GM18873 (cell line): Measurements from ENCODE around the gene LARP6.
"Not testable (repeated sequence)": the region's sequence is repeated elsewhere in the genome, so short reads cannot be mapped to it uniquely, and the experiment has no call there.

Experiments
- ATAC-seq: cut with Tn5 transposase; IDR thresholded peaks from one replicate; pipeline ENCODE4 v1.9.1; 2021; ENCODE audit warnings: mild to moderate bottlenecking, moderate library complexity, moderate number of reproducible peaks; ENCODE audit not compliant: unreplicated experiment, low FRiP score

The LARP6 gene

DNA sequence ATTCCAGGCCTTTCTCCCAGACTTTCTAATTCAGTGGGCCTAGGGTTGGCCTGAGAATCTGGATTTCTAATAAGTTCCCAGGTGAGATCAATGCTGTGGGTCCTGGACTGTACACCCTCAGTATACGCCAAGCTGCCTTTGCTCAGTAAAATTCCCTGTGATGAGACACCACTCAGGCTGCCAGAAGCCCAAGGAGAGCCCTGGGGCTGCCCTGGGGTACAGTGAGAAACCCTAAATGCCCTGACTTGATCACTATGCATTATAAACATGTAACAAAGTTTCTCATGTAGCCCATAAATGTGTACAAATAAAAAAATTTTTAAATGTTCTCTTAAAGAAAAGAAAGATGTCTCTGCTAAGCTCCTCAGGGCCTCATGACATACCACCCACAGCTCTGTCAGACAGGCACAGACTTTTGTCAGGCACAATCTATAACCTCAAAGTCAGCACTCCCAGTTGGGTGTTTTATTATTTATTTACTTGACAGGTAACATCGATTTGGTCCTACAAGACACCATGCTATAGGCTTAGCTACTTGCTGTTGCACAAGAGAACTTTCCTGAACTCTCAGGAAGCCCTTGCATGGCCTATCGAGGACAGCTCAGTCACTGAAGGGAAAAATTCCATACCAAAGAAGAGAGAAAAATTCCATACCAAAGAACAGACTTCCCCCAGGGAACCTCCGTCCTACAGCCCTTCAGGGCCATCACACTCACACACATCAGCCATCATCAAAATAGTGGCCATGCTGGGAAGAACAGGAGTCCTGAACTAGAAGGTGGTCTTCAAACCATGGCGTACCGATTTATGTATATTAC is 22.7 kb downstream of the LARP6 start:
- no peak for ATAC-seq

DNA sequence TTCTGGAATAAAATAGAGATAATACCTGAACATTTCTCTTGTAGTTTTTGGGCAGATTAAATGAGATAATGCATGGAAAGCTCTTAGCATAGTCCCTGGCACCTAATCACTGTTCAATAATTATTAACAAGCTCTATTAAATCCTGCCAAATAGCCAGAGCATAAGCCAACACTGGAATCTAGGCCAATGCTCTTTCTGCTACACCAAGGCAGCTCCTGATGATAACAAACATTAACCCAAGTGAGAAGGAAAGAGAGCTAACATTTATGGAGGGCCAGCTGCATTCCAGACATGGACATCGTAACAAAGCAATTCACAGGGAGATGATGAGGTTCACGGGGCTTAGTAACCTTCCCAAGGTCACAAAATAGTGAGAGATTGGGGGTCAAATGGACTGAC is 23.3 kb downstream of the LARP6 start:
- ATAC-seq, result no peak

DNA sequence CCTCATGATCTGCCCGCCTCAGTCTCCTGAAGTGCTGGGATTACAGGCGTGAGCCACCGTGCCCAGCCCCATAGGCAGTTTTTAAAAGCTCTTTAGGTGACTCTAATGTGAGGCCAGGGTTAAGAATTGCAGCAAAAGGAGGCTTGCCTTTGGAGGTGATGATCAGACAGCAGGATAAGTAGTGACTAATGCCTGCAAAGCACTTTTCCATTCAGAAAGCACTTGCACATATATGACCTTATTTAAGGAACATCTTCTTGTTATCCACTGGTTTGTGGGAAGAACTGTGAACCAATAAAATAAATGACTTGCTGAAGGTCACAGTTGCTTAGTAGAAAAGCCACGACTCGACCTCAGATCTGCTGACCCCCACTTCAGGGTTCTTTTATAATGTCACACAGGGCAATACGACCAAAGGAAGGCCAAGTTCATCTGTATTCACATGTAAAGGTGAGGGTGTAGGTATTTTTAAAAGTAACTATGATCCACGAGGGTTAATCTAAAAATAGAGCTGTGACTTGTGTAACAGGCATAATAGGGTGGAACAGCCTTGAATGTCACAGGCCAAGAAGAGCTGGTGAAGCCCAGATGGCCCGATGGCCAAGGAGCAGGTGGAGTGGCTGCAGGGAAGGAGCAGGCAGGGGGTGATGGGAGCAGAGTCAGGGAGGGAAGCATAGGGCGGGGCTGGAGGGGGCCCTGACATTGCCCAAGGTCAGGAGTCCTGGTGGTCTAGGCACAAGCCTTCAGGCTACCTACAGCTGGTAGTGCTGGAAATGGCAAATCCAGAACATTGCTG is 24.4 kb downstream of the LARP6 start:
- no peak for ATAC-seq

DNA sequence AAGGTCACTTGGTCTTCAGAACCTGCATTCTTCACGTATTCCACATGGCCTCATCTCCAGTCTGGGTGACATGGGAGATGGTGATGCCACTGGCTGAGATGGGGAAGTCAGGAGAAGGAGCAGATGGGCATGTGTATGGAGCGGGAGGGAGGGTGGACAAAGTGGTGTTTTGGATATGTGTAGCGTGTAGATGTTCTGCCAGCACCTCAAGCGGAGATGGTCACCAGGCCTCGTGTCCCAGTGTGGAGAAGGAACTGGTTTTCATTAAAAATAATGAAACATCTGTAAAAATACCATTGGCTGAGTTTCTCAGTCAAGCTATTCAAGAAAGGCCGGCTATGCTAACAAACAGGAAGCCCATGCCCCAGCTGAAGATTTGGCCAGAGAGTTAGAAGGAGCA is 26.2 kb downstream of the LARP6 start:
- ATAC-seq, result no peak

DNA sequence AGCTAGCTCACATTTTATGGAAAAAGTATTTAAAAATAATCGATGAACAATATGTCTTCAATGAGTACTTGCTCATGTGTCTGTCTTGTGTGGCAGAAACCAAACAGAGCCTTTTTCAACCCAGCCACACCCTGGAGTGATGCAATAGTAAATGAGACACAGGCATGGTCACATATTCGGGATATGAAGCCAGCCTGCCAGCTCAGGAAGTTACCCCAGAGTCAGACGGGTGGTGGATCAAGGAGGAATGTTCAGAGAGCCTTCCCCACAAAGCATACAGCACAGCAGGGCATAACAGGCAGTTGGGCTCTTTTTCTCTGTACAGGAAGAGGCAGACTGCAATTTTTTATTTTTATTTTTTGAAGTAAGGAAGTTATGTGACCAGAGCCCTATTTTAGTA is 27.3 kb downstream of the LARP6 start:
- ATAC-seq, result no peak

DNA sequence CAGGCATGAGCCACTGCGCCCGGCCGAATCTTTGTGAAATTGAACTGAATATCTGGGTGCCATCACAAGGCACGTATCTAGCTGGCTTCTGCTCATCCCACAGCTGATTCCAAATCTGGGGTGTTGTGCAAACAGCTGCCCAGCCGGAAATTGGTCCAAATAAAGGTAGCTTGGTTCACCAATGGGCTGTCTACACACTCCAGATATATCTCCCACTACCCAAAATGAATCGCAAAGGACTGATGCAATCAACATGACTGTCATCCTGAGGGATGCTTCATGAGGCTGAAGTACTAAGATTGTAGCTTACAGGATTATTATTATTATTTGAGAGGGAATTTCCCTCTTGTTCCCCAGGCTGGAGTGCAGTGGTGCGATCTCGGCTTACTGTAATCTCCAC is 28.1 kb downstream of the LARP6 start:
- no peak for ATAC-seq

DNA sequence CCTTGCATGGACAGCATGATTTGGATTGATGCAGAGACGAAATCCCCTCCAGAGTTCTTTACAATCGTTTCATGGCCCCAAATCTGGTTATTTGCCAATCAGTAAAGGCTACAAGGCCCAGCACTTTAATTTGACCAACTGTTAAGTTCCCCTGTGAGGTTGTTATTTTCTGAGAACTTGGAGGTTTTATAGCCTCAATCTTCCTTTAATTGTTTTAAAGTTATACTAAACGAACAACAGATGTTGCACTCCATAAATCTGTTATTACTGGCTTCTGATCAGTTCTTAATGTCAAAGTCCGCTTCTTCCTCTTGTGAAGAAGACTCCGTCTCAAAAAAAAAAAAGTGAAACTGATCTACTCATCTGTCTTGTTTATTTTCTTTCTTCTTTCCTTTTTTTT is 30.8 kb downstream of the LARP6 start:
- ATAC-seq, result no peak

DNA sequence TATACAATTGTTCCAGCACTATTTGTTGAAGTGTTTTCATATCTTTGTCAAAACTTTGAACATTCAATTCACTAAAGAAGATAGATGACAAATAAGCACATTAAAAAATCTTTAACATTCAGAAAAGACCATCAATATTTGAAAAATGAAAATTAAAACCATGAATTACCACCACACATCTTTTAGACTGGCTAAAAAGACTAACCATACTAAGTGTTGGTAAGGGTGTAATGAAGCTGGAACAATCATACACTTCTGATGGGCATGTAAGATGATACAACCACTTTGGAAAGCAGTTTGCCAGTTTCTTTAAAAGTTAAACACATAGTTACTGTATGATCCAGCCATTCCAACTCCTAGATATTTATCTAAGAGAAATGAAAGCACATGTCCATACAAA is 33.7 kb downstream of the LARP6 start:
- ATAC-seq, result no peak

DNA sequence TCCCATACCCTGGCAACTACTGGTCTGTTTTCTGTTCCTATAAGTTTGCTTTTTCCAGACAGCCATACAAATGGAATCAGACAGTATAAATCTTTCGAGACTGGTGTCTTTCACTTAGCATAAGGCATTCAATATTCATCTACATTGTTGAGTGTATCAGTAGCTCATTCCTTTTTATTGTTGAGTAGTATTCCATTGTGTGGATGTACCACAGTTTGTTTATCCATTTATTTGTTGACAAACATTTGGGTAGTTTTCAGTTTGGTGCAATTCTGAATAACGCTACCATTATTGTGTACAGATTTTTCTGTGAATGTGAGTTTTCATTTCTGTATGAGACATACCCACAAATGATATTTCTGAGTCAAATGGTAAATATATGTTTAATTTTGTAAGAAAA is 35.4 kb downstream of the LARP6 start:
- no peak for ATAC-seq

DNA sequence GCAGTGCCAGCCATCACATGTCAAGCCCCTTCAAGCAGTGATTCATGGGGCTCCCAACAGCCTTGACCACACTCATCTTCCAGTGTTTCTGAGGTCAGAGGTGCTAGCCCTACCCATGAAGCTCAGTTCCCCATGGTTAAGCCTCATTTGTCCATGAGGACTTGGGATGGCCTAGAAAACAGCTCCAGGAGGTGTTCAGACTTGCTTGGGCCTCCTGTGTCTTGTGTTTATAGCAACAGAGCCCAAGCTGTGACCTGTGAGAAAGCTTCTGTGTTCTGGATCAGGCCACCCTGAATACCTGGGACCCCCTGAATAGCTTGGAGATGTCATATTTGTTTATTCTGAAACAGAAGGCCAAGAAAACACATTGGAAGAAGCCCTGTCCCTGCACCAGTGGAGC is 36.7 kb downstream of the LARP6 start:
- ATAC-seq, result no peak

DNA sequence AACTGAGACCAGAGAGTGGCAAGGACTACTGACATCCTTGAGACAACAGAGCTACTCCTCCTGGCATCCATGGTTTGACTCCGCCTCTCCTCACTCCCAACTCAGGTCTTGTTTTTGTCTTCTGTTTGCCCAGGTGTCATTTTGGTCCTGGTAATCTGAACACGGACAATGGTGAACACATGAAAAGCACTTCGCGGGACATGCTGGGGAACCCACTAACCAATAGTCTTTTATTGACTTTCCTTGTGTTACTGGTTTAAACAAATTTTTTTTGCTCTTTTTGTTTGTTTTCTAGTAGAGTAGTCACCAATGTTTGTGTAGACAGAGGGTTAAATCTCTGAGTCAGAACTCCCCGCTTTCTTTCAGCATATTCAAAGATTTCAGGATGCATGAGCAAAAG is 38.4 kb downstream of the LARP6 start:
- ATAC-seq, result no peak

DNA sequence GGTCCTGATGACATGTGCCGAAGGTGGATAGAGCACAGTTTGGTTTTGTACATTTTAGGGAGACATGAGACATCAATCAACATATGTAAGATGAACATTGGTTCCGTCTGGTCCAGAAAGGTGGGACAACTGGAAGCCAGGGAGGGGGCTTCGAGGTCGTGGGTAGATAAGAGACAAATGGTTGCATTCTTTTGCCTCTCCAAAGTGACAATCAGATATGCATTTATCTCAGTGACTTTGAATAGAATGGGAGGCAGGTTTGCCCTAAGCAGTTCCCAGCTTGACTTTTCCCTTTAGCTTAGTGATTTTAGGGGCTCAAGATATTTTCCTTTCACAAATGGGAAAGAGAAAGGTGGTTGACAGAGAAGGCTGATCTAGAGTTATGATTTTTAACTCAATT is 38.9 kb downstream of the LARP6 start:
- ATAC-seq, result not testable (repeated sequence)

DNA sequence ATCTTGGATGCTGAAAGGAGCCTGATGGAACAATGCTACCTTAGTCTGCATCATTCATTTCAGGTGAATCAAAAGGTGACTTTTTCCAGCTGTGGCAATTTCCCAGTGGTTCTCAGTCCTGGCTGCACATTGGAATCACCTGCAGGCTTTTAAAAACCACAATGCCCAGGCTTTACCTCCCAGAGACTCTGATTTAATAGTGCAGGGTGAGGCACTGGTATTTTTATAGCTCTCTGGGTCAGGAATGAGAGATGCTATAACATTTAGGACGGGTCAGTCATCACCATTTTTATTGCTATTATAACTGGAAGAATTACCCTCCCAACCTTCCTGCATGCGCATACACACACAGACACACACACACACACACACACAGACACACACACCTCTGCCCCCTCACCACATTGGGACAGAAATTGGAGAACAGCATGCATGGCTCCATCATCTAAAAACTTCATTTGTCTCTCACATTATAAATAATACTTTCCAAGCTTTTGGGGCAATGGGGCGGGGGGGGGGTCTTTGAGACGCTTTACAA is 41.1 kb downstream of the LARP6 start:
- no peak for ATAC-seq

DNA sequence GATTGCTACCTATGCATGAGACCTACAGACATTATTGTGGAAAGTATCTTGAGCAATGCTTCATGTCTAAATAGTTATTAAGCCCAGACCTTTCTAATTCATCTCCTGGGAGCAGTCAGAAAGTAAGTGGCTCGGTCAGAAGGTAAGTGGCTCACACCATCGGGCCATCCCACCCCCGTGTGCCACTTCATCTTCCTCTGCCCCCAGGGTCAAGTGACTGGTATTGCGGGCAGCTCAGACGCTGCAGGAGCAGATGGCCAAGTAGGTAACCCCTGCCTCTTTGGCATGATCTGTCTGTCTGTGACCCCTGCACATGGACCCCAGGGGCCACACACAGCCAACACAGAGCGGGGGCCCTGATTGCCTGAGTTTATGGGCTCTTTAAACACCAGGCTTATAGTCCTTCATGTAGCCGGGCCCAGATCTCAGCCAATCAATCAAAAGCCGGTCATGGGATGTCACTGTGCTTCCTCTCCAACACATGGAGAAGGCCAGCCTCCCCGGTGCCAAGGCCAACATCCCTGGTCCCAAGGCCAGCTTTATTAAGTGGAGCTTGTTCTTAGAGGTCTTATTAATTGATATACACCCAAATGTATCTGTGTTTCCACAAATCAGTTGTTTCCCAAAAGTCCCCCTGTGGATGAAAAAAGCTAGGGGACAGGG is 42.9 kb downstream of the LARP6 start:
- ATAC-seq, result no peak

DNA sequence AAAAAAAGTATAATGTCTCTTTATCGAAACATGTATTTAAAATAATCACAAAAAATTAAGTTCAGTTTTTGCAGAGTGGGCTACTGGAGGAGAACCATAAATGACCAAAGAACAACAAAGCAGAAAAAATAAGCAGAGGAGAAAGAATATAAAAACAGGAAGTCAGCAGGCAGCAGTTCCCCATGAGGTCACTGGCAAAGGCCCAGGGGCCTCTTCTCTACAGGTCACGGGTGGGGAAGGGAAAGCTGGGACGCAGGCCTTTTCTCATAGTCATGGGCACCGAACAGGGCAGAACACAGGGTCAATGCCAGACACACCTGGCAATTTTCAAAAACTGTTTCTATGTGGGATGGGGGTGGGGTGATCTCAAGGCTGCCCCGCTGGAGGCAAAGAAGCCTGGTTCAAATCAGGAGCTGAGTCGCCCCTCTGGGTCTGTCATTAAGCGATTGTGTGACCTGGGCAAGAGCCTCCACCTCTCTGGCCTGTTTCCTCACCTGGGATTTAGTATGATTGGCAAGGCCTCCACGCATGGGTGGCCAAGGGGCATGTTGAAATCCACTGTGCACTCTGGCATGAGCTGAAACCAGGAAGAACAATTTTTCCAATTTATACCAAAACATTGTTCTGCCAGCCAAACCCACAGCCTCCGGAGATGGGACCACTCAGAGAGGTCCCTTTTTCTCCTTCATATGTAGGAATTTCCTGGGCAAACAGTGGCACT is 46.8 kb downstream of the LARP6 start:
- ATAC-seq, result no peak

DNA sequence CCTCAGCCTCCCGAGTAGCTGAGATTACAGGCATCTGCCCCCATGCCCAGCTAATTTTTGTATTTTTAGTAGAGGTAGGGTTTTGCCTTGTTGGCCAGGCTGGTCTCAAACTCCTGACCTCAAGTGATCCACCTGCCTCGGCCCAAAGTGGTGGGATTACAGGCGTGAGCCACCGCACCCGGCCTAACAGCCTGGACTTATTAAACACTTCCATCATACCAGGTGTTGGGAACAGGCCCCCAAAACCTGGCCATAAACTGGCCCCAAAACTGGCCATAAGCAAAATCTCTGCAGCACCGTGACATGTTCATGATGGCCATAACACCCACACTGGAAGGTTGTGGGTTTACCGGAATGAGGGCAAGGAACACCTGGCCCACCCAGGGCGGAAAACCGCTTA is 49.6 kb downstream of the LARP6 start:
- not testable (repeated sequence) for ATAC-seq

DNA sequence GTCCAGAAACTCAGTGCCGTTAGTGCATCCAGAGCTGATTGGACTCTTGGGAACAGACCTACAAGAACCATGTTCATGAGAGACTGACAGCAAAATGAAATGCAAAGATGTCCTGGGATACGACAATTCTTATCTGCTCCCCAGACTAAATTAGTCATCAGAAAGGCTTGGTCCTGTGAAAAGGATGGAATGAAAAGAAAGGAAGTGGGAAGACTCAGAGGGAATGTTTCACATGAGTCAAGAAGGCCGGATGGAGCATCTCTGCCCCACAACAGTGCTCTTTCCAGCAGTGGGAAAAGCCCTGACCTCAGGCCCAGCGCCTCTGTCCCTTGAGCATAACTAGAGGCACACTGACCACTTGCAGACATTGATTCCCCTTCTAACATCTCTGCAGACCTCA is 51.3 kb downstream of the LARP6 start:
- no peak for ATAC-seq

DNA sequence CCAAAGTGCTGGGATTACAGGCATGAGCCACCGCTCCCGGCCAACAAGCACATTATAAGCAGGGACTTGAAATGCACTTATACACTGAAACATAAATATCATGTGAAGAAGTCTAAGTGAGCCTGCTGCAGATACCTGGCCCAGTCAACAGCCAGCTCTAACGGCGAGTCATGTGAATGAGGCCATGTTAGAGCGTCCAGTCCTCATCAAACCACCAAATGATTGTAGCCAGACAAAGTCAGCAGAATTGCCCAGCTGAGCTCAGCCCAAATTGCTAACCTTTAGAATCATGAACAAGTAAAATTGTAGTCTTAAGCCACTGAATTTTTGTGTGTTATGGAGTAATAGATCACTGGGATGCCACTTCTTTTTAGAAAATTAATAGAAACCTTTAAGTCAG is 52.8 kb downstream of the LARP6 start:
- ATAC-seq, result no peak

DNA sequence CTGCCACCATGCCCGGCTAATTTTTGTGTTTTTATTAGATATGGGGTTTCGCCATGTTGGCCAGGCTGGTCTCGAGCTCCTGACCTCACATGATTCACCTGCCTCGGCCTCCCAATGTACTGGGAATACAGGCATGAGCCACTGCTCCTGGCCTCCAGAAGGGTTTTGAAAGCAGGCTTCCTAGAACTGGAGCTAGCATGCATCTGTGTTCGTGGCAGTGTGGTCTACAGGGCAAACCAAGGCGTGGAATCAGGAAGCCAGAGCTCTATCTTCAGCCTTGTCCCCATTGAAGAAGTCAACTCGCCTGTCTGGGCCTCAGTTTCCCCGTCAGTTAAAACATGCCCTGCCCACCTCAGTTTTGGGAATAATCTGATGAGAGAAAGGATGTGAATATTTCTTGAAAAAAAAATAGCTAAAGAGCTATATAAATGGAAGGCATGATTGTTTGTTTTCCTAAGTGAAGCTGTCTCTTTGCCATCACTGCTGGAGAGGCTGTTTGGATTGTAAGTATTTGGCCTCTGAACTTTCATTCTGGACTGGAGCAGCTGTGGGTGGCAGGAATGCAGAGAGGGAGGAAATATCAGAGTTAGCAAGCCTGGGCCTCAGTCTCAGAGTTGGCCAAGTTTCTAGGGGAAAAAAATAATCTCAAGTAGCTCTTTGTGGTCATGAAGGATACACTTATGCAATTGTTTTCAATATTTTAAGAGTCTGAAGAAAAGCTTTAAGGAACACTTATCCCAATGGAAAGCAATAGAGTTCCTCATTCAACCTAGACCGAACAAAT is 54.1 kb downstream of the LARP6 start:
- ATAC-seq, result no peak

DNA sequence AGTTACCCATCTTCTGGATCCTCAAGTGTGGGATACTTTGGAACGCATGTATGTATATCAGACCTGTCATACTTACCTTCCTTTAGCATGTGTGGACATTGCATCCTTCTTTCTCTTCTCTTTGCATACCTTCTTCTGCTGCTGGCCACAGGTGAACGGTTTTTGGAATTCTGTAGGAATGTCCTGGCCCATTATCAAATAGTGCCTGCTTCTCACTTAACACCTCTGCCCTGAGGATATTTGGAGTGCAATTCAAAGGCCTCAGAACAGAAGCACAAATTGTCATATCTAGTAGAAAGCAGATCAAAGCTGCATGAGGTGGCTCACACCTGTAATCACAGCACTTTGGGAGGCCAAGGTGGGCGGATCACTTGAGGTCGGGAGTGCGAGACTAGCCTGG is 56.5 kb downstream of the LARP6 start:
- ATAC-seq, result no peak
